Measurements from ENCODE around the gene PAPPA2.

PAPPA2 gene

GRCh38 chr1:176701151-176701866, 238.3 kb downstream of the PAPPA2 start:
- Histone ChIP-seq H3K27ac (ENCODE audit: extremely low read depth, low read depth, low read length) (no peak overlapping the region), H3K4me3 (ENCODE audit: low read depth, low read length) (no peak overlapping the region), H3K36me3 (ENCODE audit: control insufficient read depth in 2 of 2, insufficient read depth in 1 of 2, low read length in 2 of 2) (no peaks in the 10 kb centered on the region), H3K4me1 (ENCODE audit: control insufficient read depth, insufficient read depth, low read length) (no peaks in the 10 kb centered on the region), H3K9me3 (ENCODE audit: control insufficient read depth, insufficient read depth, low read depth, low read length) (no peaks in the 10 kb centered on the region)
- TF ChIP-seq ZNF157 (tag by site-specific recombination; IDR thresholded peaks at IDR 0.05): no peak
- TF ChIP-seq ATF2 (tag by site-specific recombination; IDR thresholded peaks at IDR 0.05; ENCODE audit: low read depth): no peak
- no peak for TF ChIP-seq KLF8 (tag by site-specific recombination; IDR thresholded peaks at IDR 0.05)
- no peak for TF ChIP-seq GLIS1 (tag by site-specific recombination; IDR thresholded peaks at IDR 0.05)
- TF ChIP-seq ZFP41 (tag by site-specific recombination; IDR thresholded peaks at IDR 0.05; ENCODE audit: borderline replicate concordance): no peak
- no peak for TF ChIP-seq ZNF513 (tag by site-specific recombination; IDR thresholded peaks at IDR 0.05)
- no peak for TF ChIP-seq PRDM4 (tag by site-specific recombination; IDR thresholded peaks at IDR 0.05)
- TF ChIP-seq OSR2 (tag by site-specific recombination; IDR thresholded peaks at IDR 0.05): no peak
- TF ChIP-seq GLI2 (tag by site-specific recombination; IDR thresholded peaks at IDR 0.05; ENCODE audit: borderline replicate concordance, low read depth): no peak
- TF ChIP-seq SALL2 (tag by site-specific recombination; IDR thresholded peaks at IDR 0.05; ENCODE audit: borderline replicate concordance): no peak
- TF ChIP-seq ZNF544 (tag by site-specific recombination; IDR thresholded peaks at IDR 0.05): no peak
- TF ChIP-seq ZFHX2 (tag by site-specific recombination; conservative IDR thresholded peaks at IDR 0.05): no peak
- no peak for TF ChIP-seq MEIS1 (CRISPR knock-in tag; IDR thresholded peaks at IDR 0.05; ENCODE audit: borderline replicate concordance)
- ChIA-PET POLR2A (no interaction called here), CTCF (interaction anchor here (0.6 to 2.5 kb wide), 4 partner anchors 10 to 142 kb away, joined by 3 to 12 read pairs (median 4); no protein-coding TSS in a partner anchor)

- TF ChIP-seq ZNF302 (tag by site-specific recombination; IDR thresholded peaks at IDR 0.05; ENCODE audit: low read depth): no peak
- no peak for TF ChIP-seq SALL2 (tag by site-specific recombination; IDR thresholded peaks at IDR 0.05; ENCODE audit: borderline replicate concordance)
- TF ChIP-seq ZSCAN16 (tag by site-specific recombination; IDR thresholded peaks at IDR 0.05): no peak
- no peak for TF ChIP-seq ZNF571 (tag by site-specific recombination; IDR thresholded peaks at IDR 0.05)
- no peak for TF ChIP-seq ZNF791 (tag by site-specific recombination; IDR thresholded peaks at IDR 0.05)
- TF ChIP-seq REST (tag by site-specific recombination; IDR thresholded peaks at IDR 0.05): no peak
- no peak for TF ChIP-seq ZNF211 (tag by site-specific recombination; IDR thresholded peaks at IDR 0.05; ENCODE audit: low read depth)
- TF ChIP-seq SCRT1 (tag by site-specific recombination; IDR thresholded peaks at IDR 0.05; ENCODE audit: borderline replicate concordance): no peak
- TF ChIP-seq ZNF76 (tag by site-specific recombination; IDR thresholded peaks at IDR 0.05; ENCODE audit: borderline replicate concordance, low read depth): no peak
- TF ChIP-seq ZNF610 (tag by site-specific recombination; IDR thresholded peaks at IDR 0.05; ENCODE audit: borderline replicate concordance): no peak
- no peak for TF ChIP-seq ZNF664 (tag by site-specific recombination; IDR thresholded peaks at IDR 0.05)
- TF ChIP-seq ZNF707 (tag by site-specific recombination; IDR thresholded peaks at IDR 0.05): no peak
- POLR2A ChIA-PET: no interaction called here
These were observed 239.9 kb downstream of the PAPPA2 start for GRCh38 chr1:176702901-176703300.

More at GRCh38 chr1:176702901-176703300, 239.9 kb downstream of the PAPPA2 start:
- H3K9me3 ChIP-seq (ENCODE audit: control insufficient read depth, insufficient read depth, low read depth, low read length): no peaks in the 10 kb centered on the region
- H3K4me3 ChIP-seq (ENCODE audit: low read depth, low read length): no peak overlapping the region
- H3K36me3 ChIP-seq (ENCODE audit: control insufficient read depth in 2 of 2, insufficient read depth in 1 of 2, low read length in 2 of 2): no peaks in the 10 kb centered on the region
- no peaks in the 10 kb centered on the region for H3K4me1 ChIP-seq (ENCODE audit: control insufficient read depth, insufficient read depth, low read length)
- CTCF ChIA-PET: interaction anchor here (0.9 to 2.5 kb wide), 3 partner anchors 8 to 143 kb away, joined by 3 to 12 read pairs (median 6); no protein-coding TSS in a partner anchor
- H3K27ac ChIP-seq (ENCODE audit: extremely low read depth, low read depth, low read length): no peak overlapping the region
